Transverse colon (tissue), 4 donors: ENCODE results near the gene VTN. TPM values are rescaled to one million over a fixed set of nuclear protein-coding genes. Genes with fewer than 3 reads are reported as not detected.

ENCODE experiments used
- DNase-seq: peaks from one replicate; pipeline ENCODE4 v3.0.0-alpha.2; 2019
- H3K27ac ChIP-seq, 4 donors: fragments of 200-600 bp; sonication (generic); 2 replicates each; pipeline ENCODE4 v1.5.1; 2016 to 2018; ENCODE audit warnings: inconsistent platforms in 4 of 4
- H3K27me3 ChIP-seq: fragments of 200-600 bp; sonication (generic); 2 replicates; pipeline ENCODE4 v1.5.1; 2017; ENCODE audit warnings: inconsistent platforms
- H3K36me3 ChIP-seq, 4 donors: fragments of 200-600 bp; sonication (generic); 2 replicates each; pipeline ENCODE4 v1.5.1; 2017 to 2019; ENCODE audit warnings: inconsistent platforms in 4 of 4
- H3K4me1 ChIP-seq, 4 donors: fragments of 200-600 bp; sonication (generic); 2 replicates each; pipeline ENCODE4 v1.5.1; 2017 to 2020; ENCODE audit warnings: inconsistent platforms in 4 of 4
- H3K4me3 ChIP-seq, 4 donors: fragments of 200-600 bp; sonication (generic); 1 replicate in 1 of 4; 2 replicates in 3 of 4; pipeline versions ENCODE4 v1.5.1 to v1.6.1; 2017 to 2019; ENCODE audit warnings: inconsistent platforms in 4 of 4
- H3K9me3 ChIP-seq, 2 donors: fragments of 200-600 bp; sonication (generic); 2 replicates each; pipeline ENCODE4 v1.5.1; 2017 to 2019; ENCODE audit warnings: inconsistent platforms in 2 of 2
- EP300 ChIP-seq: sonication (generic); formaldehyde crosslinking; IDR thresholded peaks from one replicate; pipeline ENCODE4 v1.6.1; 2017; ENCODE audit warnings: antibody characterized with exemption, low read depth
- POLR2A ChIP-seq: fragments of 450-650 bp; IDR thresholded peaks from one replicate; pipeline ENCODE4 v1.6.1; 2016; ENCODE audit warnings: antibody characterized with exemption, mild to moderate bottlenecking, moderate library complexity
- POLR2AphosphoS5 ChIP-seq, 3 donors: sonication (generic); formaldehyde crosslinking; IDR thresholded peaks; one replicate each; pipeline ENCODE4 v1.6.1; 2016; ENCODE audit warnings: antibody characterized with exemption in 3 of 3
- WGBS, 2 donors: methylation state at CpG; one replicate each; pipeline ENCODE4 v1.1.5; 2018; ENCODE audit warnings: low coverage in 1 of 2; 5-methylcytosine and 5-hydroxymethylcytosine counted together
- in situ Hi-C, 4 donors: fragments of 200-750 bp; cut with MboI; loops; one replicate each; pipeline versions ENCODE4 v1.15.0 to v1.15.1; 2017; ENCODE audit warnings: low sequenced_read_pairs in 3 of 4, low pct_ligation_motif_present in 1 of 4, low pct_unique_long_range_greater_than_20kb in 1 of 4
- intact Hi-C: fragments of 100-400 bp; cut with DNase I; formaldehyde crosslinking; loops from one replicate; pipeline ENCODE4 v1.15.1; 2023; ENCODE audit warnings: low total_unique reads
- total RNA-seq, 4 donors: library from RNA; depleted of rRNA; stranded (reverse); fragments of >200 nt; gene quantifications; one replicate each; pipeline ENCODE4 v1.1.0, GENCODE V29; 2016
- TF ChIP-seq, protein P1 (sequence below), 5 experiments: fragments of 200-600 bp in 3 of 5; fragments of 450-650 bp in 2 of 5; sonication (generic) in 3 of 5; IDR thresholded peaks; 1 replicate in 2 of 5; 2 replicates in 3 of 5; pipeline ENCODE4 v1.5.1; 2016 to 2017; ENCODE audit warnings: antibody characterized with exemption in 5 of 5, inconsistent platforms in 3 of 5, mild to moderate bottlenecking in 2 of 5, moderate library complexity in 1 of 5

Gene VTN
- total RNA-seq, 4 donors from 2014 or later: not detected

- 68 to 90% methylated on average over 1 to 5 of the region's 5 CpGs for WGBS, 2 donors
- Histone ChIP-seq H3K27me3 (no peaks in the 10 kb centered on the region), H3K36me3 (peaks cover 0 to 32% (median 14%) of the 10 kb centered on the region in 4 donors), H3K4me3 (no peak overlapping the region), H3K27ac (peak overlapping the region; percentile 10 to 39 (median 24)), H3K4me1 (peaks cover 13 to 40% (median 24%) of the 10 kb centered on the region in 4 donors), H3K9me3 (no peaks in the 10 kb centered on the region)
- TF ChIP-seq POLR2AphosphoS5 (IDR thresholded peaks at IDR 0.05): no peak
- TF ChIP-seq, protein P1, sequence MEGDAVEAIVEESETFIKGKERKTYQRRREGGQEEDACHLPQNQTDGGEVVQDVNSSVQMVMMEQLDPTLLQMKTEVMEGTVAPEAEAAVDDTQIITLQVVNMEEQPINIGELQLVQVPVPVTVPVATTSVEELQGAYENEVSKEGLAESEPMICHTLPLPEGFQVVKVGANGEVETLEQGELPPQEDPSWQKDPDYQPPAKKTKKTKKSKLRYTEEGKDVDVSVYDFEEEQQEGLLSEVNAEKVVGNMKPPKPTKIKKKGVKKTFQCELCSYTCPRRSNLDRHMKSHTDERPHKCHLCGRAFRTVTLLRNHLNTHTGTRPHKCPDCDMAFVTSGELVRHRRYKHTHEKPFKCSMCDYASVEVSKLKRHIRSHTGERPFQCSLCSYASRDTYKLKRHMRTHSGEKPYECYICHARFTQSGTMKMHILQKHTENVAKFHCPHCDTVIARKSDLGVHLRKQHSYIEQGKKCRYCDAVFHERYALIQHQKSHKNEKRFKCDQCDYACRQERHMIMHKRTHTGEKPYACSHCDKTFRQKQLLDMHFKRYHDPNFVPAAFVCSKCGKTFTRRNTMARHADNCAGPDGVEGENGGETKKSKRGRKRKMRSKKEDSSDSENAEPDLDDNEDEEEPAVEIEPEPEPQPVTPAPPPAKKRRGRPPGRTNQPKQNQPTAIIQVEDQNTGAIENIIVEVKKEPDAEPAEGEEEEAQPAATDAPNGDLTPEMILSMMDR (IDR thresholded peaks at IDR 0.05): no peak
- no peak for TF ChIP-seq POLR2A
- TF ChIP-seq EP300: no peak
- in situ Hi-C loops (no loop called here), intact Hi-C loops (no loop called here)
- no peak for DNase-seq
Observed at GRCh38 chr17:28338056-28338768, 31.9 kb downstream of the VTN start.

GRCh38 chr17:28335959-28336871, 33.9 kb downstream of the VTN start:
- intact Hi-C loops (no loop called here), in situ Hi-C loops (no loop called here)
- WGBS, 2 donors: 5 to 19% methylated on average over 6 to 29 of the region's 29 CpGs
- H3K4me1 ChIP-seq: peaks cover 13 to 42% (median 25%) of the 10 kb centered on the region in 4 donors
- H3K27ac ChIP-seq: peak overlapping the region; percentile 94 to 97 (median 96)
- peak overlapping the region; percentile 82 to 94 (median 91) for H3K4me3 ChIP-seq
- DNase-seq: peak; percentile 64
- peaks cover 0 to 13% (median 3%) of the 10 kb centered on the region in 4 donors for H3K36me3 ChIP-seq
- H3K27me3 ChIP-seq: no peaks in the 10 kb centered on the region
- TF ChIP-seq POLR2A (no peak), POLR2AphosphoS5 (IDR thresholded peaks at IDR 0.05) (peak; percentile 30 to 70 (median 42))
- H3K9me3 ChIP-seq: no peaks in the 10 kb centered on the region

DNA sequence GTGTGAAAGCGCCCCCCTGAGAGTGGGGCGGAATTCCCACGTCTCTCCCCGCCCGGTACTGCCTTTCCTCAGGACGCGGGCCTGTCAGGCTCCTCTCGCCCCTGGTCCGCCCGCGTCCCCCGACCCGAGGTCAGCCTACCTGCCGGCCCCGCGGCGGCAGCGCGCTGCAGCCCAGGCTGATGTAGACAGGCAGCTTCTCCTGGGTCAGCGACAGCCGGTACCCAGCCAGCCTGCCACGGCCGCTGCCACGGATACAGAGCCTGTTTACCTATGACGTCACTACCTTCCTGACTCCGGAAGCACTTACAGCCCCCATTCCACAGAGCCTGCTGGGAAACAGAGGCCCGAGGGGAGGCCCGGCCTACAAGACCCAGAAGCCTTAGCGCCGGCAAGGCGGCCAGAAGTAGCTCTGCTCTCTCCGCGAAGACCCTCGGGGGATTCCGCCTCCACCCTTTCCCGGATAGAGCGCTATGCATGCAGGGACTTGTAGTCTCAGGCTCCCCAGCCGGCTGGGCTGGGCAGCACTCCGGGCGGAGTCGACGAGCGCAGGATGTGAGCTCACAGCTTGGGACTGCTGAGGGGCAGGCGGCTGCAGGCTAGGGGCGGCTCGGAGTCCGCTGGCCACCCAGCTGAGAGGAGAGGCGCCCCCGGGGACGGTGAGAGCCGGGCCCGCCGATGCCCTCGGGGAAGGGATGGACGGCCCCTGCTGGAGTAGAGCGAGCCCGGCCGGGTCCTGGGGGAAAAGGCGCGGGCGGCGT, 34.7 kb downstream of the VTN start, which contains the start of the genes IFT20 and TNFAIP1:
IFT20 (minus strand) TSS at position 272 of the 758 bp plus-strand sequence. CDS start 3,487 bp downstream, outside the sequence.
TNFAIP1 (plus strand) TSS at position 561 of the 758 bp plus-strand sequence. CDS start 3,761 bp downstream, outside the sequence.
- H3K27me3 ChIP-seq: no peaks in the 10 kb centered on the region
- in situ Hi-C loops: no loop called here
- H3K4me3 ChIP-seq: peak within 1 kb of the TSS; percentile 82 to 94 (median 91)
- H3K9me3 ChIP-seq: no peaks in the 10 kb centered on the region
- peaks cover 0 to 6% (median 0%) of the 10 kb centered on the region in 4 donors for H3K36me3 ChIP-seq
- WGBS, 2 donors: 1 to 4% methylated on average over 8 to 62 of the region's 62 CpGs
- TF ChIP-seq POLR2A: peak; percentile 94
- TF ChIP-seq POLR2AphosphoS5 (IDR thresholded peaks at IDR 0.05): peak; percentile 96 to 98 (median 98)
- TF ChIP-seq EP300: no peak
- TF ChIP-seq, protein P1 (IDR thresholded peaks at IDR 0.05): no peak
- H3K4me1 ChIP-seq: peaks cover 13 to 42% (median 25%) of the 10 kb centered on the region in 4 donors
- H3K27ac ChIP-seq: peak within 1 kb of the TSS; percentile 94 to 97 (median 96)
- intact Hi-C loops: no loop called here
- DNase-seq: peak; percentile 98

- in situ Hi-C loops: no loop called here
- intact Hi-C loops: no loop called here
- H3K4me3 ChIP-seq: peak overlapping the region; percentile 79 to 94 (median 91)
- no peaks in the 10 kb centered on the region for H3K27me3 ChIP-seq
- H3K9me3 ChIP-seq: no peaks in the 10 kb centered on the region
- 8 to 30% methylated on average over 4 to 18 of the region's 18 CpGs for WGBS, 2 donors
- no peak for TF ChIP-seq POLR2A
- TF ChIP-seq EP300: no peak
- TF ChIP-seq, protein P1 (IDR thresholded peaks at IDR 0.05): no peak
- TF ChIP-seq POLR2AphosphoS5 (IDR thresholded peaks at IDR 0.05): no peak
- peaks cover 0 to under 1% (median 0%) of the 10 kb centered on the region in 4 donors for H3K36me3 ChIP-seq
- DNase-seq: no peak
- H3K27ac ChIP-seq: peak overlapping the region; percentile 94 to 97 (median 96)
- peaks cover 13 to 42% (median 25%) of the 10 kb centered on the region in 4 donors for H3K4me1 ChIP-seq
Observed at GRCh38 chr17:28334666-28335200, 35.4 kb downstream of the VTN start.
